Central memory CD8-positive, alpha-beta T cell (primary cell): ENCODE results near the gene TMEM175.
"Not testable (repeated sequence)": the region's sequence is repeated elsewhere in the genome, so short reads cannot be mapped to it uniquely, and the experiment has no call there.

Experiments used
- ATAC-seq: fragments of 150-1000 bp; cut with Tn5 transposase; replicated peaks from 2 replicates; pipeline ENCODE4 v1.10.0; 2022; ENCODE audit warnings: mild to moderate bottlenecking, moderate FRiP score, moderate number of reproducible peaks; ENCODE audit not compliant: poor library complexity, severe bottlenecking; ENCODE audit errors: extremely low read depth
- DNase-seq, 2 donors: peaks; one replicate each; pipeline ENCODE4 v3.0.0; 2021; ENCODE audit warnings: low spot score in 2 of 2
- H3K27ac Mint-ChIP-seq: one replicate; pipeline ENCODE4 v1.8.0; 2022; ENCODE audit warnings: low read depth, mild to moderate bottlenecking, moderate library complexity, mixed read lengths
- H3K27me3 Mint-ChIP-seq: one replicate; pipeline ENCODE4 v1.8.0; 2022; ENCODE audit warnings: mixed read lengths
- H3K36me3 Mint-ChIP-seq: one replicate; pipeline ENCODE4 v1.8.0; 2022; ENCODE audit warnings: mild to moderate bottlenecking, moderate library complexity, mixed read lengths; ENCODE audit not compliant: insufficient read depth
- H3K4me1 Mint-ChIP-seq: one replicate; pipeline ENCODE4 v1.8.0; 2022; ENCODE audit warnings: mixed read lengths
- H3K4me3 Mint-ChIP-seq: one replicate; pipeline ENCODE4 v1.8.0; 2022; ENCODE audit warnings: mild to moderate bottlenecking, moderate library complexity, mixed read lengths
- H3K9me3 Mint-ChIP-seq: one replicate; pipeline ENCODE4 v1.8.0; 2022; ENCODE audit warnings: mixed read lengths

The TMEM175 gene

DNA sequence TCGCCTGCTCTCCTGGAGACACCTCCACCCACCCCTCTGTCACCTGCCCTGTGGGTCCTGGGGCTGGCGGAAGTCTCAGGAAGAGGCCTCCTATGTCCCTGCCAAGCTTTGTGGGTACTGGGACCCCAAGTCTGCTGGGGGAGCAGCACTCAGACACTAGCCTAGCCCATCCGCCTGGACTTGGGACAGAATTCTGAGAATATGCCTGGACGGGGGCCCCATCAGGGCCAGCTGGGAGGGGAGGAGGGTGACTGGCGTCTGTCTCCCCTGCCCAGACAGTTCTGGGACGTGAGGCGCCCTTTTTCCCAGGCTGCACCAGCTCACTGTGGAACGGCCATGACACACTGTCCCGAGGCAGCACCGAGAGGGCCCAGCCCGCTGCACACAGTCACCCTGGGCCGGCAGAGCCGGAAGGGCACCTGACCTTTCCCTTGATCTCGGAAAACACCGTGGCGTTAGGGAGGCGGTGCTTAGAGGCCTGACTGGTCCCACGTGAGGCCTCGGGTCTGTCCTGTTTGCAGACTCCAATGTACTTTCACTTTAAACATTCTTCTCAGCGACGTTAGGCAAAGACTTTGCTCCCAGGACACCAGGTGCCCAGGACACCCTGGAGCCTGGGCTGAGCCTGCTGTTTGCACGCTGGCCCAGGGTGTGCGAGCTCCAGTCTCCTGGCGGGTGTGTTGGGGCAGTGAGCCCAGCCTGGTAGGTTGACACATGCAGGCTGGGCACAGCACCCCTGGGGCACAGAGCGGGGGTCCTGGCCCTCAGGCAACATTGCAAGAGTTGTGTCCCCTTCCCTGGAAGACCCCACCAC is 60.2 kb downstream of the TMEM175 start:
- peaks cover 15% of the 10 kb centered on the region for H3K27me3 Mint-ChIP-seq
- H3K9me3 Mint-ChIP-seq, result no peaks in the 10 kb centered on the region
- no peaks in the 10 kb centered on the region for H3K36me3 Mint-ChIP-seq
- no peak overlapping the region for H3K4me3 Mint-ChIP-seq
- no peak overlapping the region for H3K27ac Mint-ChIP-seq
- H3K4me1 Mint-ChIP-seq, result peaks cover 4% of the 10 kb centered on the region
- ATAC-seq (no peak), DNase-seq (no peak)

DNA sequence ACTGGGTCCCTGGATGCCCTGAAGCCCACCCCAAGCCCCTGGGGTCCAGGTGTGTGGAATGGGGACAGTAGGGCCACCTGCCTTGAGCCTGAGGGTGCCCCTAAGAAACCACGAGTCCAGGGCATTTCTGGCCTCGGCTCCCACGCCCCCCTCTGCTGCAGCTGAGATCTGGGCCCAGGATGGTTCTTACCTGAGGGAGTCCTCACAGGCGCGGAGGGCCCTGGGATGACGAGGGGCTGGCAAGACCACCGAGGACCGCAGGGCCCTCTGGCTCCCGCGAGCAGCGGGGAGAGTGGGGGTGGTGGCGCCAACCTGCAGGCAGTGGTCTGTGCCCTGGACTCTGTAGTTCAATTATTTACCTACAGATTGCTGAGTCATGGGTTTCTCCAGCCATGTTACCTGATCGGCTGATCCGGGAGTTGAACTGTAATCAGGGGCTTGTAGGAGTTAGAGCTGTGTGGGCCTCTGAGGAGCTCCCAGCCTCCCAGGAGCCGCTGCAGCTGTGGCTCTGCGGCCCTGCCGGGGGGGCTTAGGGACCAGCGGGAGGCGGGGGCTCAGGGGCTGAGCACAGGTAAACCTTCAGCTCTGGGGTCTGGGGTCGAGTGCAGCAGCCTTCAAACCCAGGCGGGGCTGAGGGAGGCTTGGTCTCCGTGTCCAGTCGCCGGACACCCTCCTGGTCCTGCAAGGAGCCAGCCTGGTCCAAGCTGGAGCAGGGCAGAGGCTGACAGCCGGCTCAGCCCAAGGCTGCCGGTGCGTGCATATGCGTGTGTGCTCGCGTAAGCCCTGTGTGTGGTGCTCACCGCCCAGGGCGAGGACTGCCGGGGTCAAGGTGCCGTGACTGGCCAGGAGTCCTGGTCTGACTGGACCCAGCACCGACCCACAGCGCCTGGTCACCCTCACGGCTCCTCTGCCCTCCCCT is 61.1 kb downstream of the TMEM175 start, which contains the start of gene SLC26A1:
Gene SLC26A1 (minus strand): TSS at position 294 of the 919 bp plus-strand sequence. CDS start 1,701 bp downstream, outside the sequence.
- Mint-ChIP-seq H3K4me1 (peaks cover 9% of the 10 kb centered on the region), H3K27ac (no peak within 1 kb of the TSS), H3K4me3 (no peak within 1 kb of the TSS), H3K27me3 (peaks cover 22% of the 10 kb centered on the region), H3K9me3 (no peaks in the 10 kb centered on the region), H3K36me3 (no peaks in the 10 kb centered on the region)
- ATAC-seq (no peak), DNase-seq (no peak)

DNA sequence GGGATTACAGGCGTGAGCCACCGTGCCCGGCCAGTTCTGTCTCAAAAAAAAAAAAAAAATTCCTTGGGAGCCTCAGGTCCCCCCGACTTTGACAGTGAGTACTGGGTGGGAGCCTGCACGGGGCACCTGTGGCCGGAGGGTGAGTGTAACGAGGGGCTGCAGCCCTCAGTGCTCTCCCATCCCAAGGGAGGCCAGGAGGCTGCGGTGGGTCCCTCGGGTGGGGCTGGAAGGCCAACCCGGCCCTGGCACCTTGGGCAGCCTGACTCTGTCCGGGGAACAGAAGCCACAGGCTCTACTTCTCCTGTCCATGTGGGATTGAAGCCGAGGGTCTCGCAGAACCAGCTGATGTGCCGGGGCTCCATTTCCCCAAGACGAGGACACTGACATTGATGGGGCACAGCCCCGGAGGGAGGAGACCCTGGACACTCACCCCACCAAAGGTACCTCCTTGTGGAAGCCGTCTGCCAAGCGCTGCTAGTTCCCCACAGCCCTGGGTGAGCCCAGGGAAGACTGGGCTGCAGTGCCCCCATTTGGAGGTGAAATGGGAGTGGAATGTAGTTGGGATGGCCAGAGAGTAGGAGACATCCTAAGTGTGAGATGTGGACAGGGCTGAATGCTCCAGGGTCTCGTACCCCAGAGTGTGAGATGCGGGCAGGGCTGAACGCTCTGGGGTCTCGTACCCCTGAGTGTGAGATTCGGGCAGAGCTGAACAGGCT is 63.2 kb downstream of the TMEM175 start:
- no peak overlapping the region for H3K4me3 Mint-ChIP-seq
- ATAC-seq (no peak), DNase-seq (no peak)
- peaks cover 9% of the 10 kb centered on the region for H3K4me1 Mint-ChIP-seq
- peaks cover 35% of the 10 kb centered on the region for H3K27me3 Mint-ChIP-seq
- H3K36me3 Mint-ChIP-seq, result peaks cover 2% of the 10 kb centered on the region
- H3K9me3 Mint-ChIP-seq, result no peaks in the 10 kb centered on the region
- peak overlapping the region; percentile 87 for H3K27ac Mint-ChIP-seq

DNA sequence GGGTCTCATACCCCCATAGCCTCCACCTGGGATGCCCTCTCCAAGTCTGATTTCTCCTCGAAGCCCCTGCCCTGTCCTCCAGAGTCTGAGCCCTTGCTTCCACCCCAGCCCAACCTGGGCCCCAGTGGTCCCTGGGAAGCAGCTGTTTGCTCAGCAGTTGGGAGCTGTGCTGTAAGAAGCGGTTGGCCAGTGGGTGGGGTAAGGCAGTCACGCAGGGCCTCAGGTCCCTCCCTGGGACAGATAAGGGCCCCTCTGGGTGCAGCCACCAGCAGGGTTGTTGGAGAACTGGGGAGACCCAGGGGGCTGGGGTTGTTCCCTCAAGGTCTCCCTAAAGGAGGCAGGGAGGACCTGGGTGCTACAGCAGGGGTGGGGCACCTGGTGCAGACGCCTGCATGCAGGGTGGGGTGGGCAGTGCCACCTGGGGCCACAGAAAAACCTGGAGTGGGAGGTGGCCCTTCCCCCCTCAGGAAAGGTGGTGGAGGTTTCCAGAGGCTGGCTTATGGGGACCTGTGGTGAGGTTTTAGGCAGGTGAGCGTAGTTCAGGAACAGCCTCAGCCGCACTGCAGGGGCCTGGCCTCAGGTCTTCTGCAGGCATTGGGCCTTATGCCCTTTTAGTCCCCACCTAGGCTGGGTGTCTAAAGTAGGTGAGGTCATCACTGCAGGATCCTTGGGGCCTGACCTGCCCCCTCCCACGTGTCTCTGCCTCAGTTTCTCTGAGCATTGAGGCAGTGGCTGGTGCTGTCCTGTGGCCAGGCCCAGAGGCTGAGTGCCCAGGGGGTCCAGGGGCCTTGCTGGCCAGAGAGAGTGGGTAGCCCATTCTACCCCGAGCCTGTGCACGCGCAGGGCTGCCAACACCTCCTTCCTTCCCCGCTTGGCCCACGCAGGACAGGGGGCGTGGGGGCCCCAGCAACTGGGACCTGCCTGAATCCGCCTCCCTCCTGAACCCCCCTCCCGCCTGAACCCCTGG is 64.1 kb downstream of the TMEM175 start:
- H3K27ac Mint-ChIP-seq, result peak overlapping the region; percentile 87
- H3K9me3 Mint-ChIP-seq, result no peaks in the 10 kb centered on the region
- peaks cover 35% of the 10 kb centered on the region for H3K27me3 Mint-ChIP-seq
- DNase-seq (no peak), ATAC-seq (no peak)
- peaks cover 9% of the 10 kb centered on the region for H3K4me1 Mint-ChIP-seq
- H3K4me3 Mint-ChIP-seq, result no peak overlapping the region
- peaks cover 2% of the 10 kb centered on the region for H3K36me3 Mint-ChIP-seq

GRCh38 chr4:996997-997374 is 64.7 kb downstream of the TMEM175 start:
- H3K4me1 Mint-ChIP-seq, result peaks cover 9% of the 10 kb centered on the region
- H3K27ac Mint-ChIP-seq, result no peak overlapping the region
- no peak for DNase-seq
- no peaks in the 10 kb centered on the region for H3K9me3 Mint-ChIP-seq
- H3K36me3 Mint-ChIP-seq, result peaks cover 2% of the 10 kb centered on the region
- no peak overlapping the region for H3K4me3 Mint-ChIP-seq
- peaks cover 35% of the 10 kb centered on the region for H3K27me3 Mint-ChIP-seq
- no peak for ATAC-seq

GRCh38 chr4:997375-998071 is 65.3 kb downstream of the TMEM175 start:
- H3K4me1 Mint-ChIP-seq, result peaks cover 9% of the 10 kb centered on the region
- no peak overlapping the region for H3K27ac Mint-ChIP-seq
- H3K9me3 Mint-ChIP-seq, result no peaks in the 10 kb centered on the region
- H3K27me3 Mint-ChIP-seq, result peaks cover 35% of the 10 kb centered on the region
- peak overlapping the region; percentile 31 for H3K4me3 Mint-ChIP-seq
- DNase-seq (no peak), ATAC-seq (peak; percentile 43)
- H3K36me3 Mint-ChIP-seq, result peaks cover 2% of the 10 kb centered on the region

DNA sequence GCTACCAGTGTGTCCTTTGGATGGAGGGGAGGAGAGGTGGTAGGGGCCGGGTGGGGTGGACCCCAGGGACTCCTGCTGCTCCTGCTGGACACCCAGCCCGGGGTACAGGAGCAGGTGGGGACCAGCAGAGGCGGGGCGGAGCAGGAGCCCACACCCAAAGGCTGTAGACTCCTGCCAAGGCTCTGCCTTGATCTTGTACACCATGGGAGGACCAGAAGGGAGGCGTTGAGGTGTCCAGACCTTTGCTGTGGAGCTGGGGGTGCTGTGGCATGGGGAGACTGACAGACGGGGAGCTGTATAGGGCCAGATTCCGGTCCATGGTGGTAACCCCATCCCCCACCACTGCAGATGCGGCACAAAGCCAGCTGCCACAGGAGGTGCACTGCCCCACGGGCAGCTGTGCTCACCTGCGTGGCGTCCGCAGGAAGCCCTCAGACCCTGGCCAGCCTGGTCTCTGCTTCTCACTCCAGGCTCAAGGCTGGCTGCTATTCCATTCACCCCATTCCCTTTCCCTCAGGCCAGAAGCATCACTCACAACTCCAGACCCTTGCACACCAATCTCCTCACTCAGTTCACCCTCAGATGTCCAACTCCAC is 65.9 kb downstream of the TMEM175 start:
- DNase-seq, result no peak
- no peak overlapping the region for H3K27ac Mint-ChIP-seq
- H3K4me1 Mint-ChIP-seq, result peaks cover 9% of the 10 kb centered on the region
- H3K27me3 Mint-ChIP-seq, result peaks cover 35% of the 10 kb centered on the region
- peak overlapping the region; percentile 31 for H3K4me3 Mint-ChIP-seq
- no peaks in the 10 kb centered on the region for H3K9me3 Mint-ChIP-seq
- H3K36me3 Mint-ChIP-seq, result peaks cover 2% of the 10 kb centered on the region
- ATAC-seq, result no peak

GRCh38 chr4:999240-999863 is 67.1 kb downstream of the TMEM175 start:
- H3K4me1 Mint-ChIP-seq, H3K36me3 Mint-ChIP-seq, DNase-seq, ATAC-seq, H3K9me3 Mint-ChIP-seq, H3K4me3 Mint-ChIP-seq, H3K27ac Mint-ChIP-seq: not testable (repeated sequence)
- peaks cover 42% of the 10 kb centered on the region for H3K27me3 Mint-ChIP-seq

- DNase-seq (no peak), ATAC-seq (no peak)
- Mint-ChIP-seq H3K36me3 (peaks cover 5% of the 10 kb centered on the region), H3K27ac (no peak overlapping the region), H3K4me1 (peaks cover 9% of the 10 kb centered on the region), H3K4me3 (no peak overlapping the region), H3K9me3 (no peaks in the 10 kb centered on the region), H3K27me3 (peaks cover 48% of the 10 kb centered on the region)
Measured at GRCh38 chr4:999882-1000425, 67.7 kb downstream of the TMEM175 start.

- no peak for DNase-seq
- Mint-ChIP-seq H3K4me3 (no peak overlapping the region), H3K27me3 (peaks cover 55% of the 10 kb centered on the region), H3K4me1 (peaks cover 9% of the 10 kb centered on the region), H3K9me3 (no peaks in the 10 kb centered on the region), H3K27ac (no peak overlapping the region), H3K36me3 (peaks cover 5% of the 10 kb centered on the region)
- no peak for ATAC-seq
Measured at GRCh38 chr4:1000686-1001260, 68.5 kb downstream of the TMEM175 start.
